Esophagus squamous epithelium (tissue), 4 donors: ENCODE measurements around the gene TGM3.

Experiments used
- CTCF ChIP-seq, 6 experiments: fragments of 450-650 bp in 4 of 6; fragments of 200-600 bp in 2 of 6; sonication (generic) in 2 of 6; IDR thresholded peaks; one replicate each; pipeline ENCODE4 v1.5.1; 2016 to 2019; ENCODE audit warnings: antibody characterized with exemption in 6 of 6, mild to moderate bottlenecking in 4 of 6, moderate library complexity in 4 of 6
- POLR2A ChIP-seq, 4 donors: fragments of 450-650 bp; IDR thresholded peaks; one replicate each; pipeline ENCODE4 v1.6.1; 2017; ENCODE audit warnings: antibody characterized with exemption in 4 of 4, mild to moderate bottlenecking in 4 of 4, moderate library complexity in 3 of 4

GRCh38 chr20:2296524-2297356 is 939 bp downstream of the TGM3 start:
- TF ChIP-seq POLR2A (IDR thresholded peaks at IDR 0.05) (no peak), CTCF (IDR thresholded peaks at IDR 0.05) (no peak)
